HG02610 (cell line): ENCODE data around the gene PEAK1.

Experiments used
- ATAC-seq: cut with Tn5 transposase; IDR thresholded peaks from one replicate; pipeline ENCODE4 v1.9.1; 2021; ENCODE audit warnings: mild to moderate bottlenecking, moderate library complexity; ENCODE audit not compliant: unreplicated experiment

PEAK1 gene

DNA sequence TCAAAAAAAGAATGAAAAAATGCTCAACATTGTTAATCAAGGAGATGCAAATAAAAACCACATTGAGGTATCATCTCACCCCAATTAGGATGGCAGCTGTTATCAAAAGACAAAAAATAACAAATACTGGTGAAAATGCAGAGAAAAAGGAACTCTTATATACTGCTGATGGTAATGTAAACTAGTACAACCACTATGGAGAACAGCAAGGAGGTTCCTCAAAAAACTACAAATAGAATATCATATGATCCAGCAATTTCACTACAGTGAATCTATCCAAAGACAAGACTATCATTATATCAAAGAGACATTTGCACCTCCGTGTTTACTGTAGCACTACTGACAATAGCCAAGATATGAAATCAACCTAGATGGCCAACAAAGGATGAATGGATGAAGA lies 58.4 kb downstream of the PEAK1 start:
- ATAC-seq = no peak

DNA sequence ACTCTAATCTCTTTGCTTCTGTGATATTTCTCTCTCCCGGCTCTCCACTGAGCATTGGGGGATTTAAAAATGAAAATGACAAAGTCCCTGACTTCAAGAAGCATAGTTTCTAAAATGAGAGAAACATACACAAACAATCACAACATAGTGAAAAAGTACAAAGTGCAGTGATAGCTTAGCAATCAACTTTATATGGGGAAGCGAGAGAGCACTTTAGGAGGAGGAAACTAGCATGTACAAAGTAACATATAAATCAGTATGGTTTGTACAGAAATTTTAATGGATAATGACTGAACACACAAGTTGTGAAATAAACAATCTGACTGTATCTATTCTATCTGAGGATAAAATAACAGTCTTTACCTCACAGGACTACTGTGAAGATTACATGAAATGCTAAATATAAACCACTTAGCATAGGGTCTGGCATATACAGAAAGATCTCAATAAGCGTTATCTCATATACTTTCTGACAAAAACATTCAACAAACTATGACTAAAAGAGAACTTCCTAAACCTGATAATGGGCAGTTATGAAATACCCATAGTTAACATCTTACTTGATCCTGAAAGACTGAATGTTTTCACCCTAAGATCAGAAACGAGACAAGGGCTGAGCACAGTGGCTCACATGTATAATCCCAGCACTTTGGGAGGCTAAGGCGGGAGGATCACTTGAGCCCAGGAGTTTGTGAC lies 61.2 kb downstream of the PEAK1 start:
- no peak for ATAC-seq

DNA sequence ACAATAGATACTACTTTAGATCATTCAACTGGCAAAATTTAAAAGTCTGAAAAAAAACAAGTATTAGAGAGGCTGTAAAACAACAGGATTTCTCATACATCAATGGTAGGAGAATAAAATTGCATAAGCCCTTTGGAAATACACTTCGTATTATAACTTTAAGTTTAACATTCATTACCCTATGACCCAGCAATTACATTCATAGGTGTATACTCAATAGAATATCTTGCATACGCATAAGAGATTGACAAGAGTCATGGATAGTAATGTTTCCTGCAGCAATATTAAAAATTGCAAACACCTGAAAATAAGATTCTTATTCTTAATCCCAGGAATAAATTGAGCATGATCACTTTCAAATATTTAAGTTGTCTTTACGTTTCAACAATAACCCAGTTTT lies 63.6 kb downstream of the PEAK1 start:
- ATAC-seq = no peak

- no peak for ATAC-seq
These were observed 64.6 kb downstream of the PEAK1 start for GRCh38 chr15:77355321-77355720.

DNA sequence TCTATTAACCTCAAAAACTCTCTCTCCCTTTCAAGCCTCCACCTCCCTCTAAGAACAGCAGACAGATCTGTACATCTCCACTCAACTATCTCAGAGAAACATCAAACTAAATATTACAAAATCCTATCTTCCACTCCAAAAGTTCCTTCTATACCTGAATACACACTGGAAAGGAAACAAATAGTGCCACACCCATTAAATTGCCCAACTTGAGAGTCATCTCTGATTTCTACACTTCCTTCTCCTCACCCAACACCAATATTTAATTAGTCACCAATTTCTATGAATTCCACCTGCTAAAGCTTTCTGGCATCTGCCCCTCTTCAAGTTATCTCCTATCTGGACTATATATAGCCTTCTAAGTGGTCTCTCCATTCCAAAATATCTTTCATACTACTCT lies 65.8 kb downstream of the PEAK1 start:
- no peak for ATAC-seq

GRCh38 chr15:77352887-77353286 lies 67.0 kb downstream of the PEAK1 start:
- no peak for ATAC-seq

DNA sequence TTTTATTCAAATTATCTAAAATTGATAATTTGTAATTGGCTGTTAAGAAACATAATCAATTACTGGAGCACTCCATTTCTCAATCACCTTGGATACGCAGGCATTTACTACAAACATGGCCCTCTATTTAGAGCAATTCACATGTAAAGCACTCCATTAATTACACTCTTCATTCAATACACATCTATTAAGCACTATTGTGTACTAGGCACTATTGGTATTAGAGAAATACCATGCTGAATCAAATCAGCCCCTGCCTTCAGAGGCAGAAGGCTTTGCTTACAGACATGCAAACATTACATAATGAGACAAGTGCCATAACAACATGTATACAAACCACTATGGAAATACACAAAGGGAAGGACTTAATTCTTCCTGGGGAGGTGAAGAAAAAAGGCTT lies 69.1 kb downstream of the PEAK1 start:
- ATAC-seq = no peak

DNA sequence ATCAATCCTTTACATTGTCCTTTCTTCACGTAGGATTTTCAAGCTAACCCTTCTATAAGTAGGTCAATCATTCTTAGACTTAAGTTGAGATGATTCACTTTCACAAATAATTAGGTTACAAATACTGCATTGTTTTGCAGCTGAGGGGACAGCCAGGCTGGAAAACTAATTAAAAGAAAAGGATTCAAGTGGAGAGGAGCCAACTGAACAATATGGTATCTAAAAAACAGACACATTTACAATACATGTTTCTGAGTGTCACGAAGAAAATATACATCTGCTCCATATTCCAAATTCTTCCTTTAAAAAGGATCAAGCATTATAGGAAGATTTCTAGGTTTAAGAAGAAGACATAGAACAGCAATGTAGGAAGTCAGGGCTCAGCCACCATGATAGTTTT lies 70.2 kb downstream of the PEAK1 start:
- no peak for ATAC-seq

DNA sequence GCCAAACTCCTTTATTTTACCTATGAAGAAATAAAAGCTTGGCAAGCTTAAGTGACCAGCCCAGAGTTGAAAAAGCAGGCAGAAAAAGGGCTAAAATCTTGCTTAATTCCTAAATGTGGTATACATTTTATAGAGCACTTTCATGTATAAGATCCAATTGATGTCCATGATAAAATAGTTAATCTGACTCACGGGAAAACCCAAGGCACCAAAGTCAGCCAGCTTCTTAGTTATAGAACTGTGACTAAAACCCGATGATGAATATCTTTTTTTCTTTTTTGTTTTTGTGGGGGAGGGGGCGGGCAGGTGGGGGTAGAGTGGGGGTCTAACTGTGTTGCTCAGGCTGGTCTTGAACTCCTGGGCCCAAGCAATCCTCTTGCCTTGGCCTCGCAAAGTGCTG lies 71.4 kb downstream of the PEAK1 start:
- no peak for ATAC-seq

DNA sequence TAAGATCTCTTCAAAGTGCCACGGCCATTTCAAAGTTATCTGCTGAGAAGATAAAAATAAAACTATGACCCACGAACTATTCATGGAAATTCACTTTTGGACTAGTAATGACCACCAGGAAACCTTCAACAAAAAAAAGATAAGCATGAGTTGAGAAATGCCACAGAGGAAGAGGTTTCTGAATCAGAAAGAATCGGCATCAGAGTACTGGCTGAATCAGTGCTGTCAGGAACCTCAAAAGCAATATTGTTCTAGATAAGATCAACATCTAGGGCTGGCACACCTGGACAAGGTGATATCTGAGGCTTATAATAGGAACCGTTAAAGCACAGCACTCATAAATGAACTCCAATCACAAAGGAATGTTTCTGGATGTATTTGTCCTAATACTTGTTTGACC lies 72.7 kb downstream of the PEAK1 start:
- no peak for ATAC-seq

DNA sequence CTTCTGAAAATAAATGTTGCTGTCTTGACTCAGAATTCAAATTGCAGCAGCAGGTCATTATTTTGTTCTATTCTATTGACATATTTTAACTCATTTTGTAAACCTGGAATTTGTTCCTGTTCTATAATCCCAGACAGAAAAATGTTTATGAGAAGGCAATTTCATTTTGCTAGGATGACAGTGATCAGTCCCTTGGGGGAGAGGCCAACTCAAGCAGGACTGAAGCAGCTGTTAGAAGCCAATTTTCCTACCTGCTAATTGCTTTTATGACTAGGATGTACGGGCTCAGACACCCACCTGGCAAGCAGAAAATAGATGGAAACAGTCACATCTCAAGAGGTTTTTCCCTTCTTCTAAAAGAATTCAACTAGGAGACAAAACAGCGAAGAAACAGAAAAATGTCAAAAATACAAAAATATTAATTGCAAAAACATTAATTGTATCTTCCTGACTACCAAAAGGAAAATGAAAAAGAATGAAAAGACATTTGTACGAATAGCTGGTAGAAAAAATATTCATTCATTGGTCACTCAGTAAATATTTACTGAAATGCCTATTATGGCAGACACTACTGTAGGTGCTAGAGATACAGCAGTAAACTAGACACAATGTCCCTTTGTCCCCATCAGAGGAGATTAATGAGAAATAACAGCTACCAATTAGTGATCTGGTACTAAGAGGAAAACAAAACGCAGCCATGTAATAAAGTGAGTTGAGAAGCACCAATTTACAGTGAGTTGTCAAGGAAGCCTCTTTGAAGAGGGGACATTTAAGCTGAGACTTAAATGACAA lies 73.5 kb downstream of the PEAK1 start:
- ATAC-seq = no peak

- no peak for ATAC-seq
These were observed 77.1 kb downstream of the PEAK1 start for GRCh38 chr15:77342807-77343206.

GRCh38 chr15:77340245-77340644 lies 79.7 kb downstream of the PEAK1 start:
- ATAC-seq = no peak

DNA sequence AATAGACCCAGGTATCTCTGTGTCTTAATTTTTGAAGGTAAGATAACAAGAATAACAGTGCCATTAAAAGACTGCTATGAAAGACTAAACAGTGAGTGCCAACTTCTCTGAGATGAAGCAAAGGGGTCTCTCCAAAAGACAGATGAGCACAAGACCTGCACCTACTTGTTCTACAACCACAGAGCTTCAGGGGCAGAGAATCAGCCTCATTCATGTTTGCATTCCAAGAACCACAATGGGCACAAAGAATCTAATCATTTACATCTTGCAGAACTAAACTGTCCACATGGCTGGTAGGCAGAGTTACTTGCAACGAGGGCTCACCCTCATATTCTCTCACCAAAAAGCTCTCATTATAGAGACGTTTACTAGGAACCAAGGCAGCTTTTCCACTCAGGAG lies 83.9 kb downstream of the PEAK1 start:
- ATAC-seq = no peak

DNA sequence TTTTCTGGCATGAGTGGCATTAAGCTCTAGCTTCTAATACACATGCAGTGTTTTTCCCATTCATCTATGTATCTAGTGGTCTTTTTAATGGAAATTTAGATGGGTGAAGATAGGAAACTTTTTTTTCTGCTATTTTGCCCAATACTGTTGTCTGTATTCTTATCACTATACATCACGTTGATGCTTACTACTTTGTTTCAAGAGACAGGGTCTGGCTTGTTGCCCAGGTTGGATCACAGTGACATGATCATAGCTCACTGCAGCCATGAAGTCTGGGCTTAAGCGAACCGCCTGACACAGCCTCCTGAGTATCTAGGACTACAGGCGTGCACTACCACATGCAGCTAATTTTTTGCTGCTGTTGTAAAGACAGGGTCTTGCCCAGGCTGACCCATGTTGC lies 84.6 kb downstream of the PEAK1 start:
- no peak for ATAC-seq

DNA sequence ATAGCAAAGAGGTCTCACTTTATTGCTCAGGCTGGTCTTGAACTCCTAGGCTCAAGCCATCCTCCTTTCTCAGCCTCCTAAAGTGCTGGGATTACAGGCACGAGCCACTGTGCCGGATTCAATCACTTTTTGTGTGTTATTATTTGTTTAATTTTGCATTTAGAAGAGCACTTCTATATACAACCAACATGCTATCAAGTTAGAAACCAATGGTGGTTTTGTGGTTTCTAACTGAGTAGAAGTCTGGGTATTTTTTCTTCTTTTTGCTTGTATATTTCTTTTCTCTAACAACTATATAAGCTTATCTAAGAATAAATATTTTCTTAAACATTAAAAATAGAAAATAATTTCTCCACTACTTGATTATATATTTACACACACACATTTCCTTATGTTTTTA lies 86.7 kb downstream of the PEAK1 start:
- ATAC-seq = no peak

GRCh38 chr15:77329202-77329601 lies 90.7 kb downstream of the PEAK1 start:
- ATAC-seq = no peak

DNA sequence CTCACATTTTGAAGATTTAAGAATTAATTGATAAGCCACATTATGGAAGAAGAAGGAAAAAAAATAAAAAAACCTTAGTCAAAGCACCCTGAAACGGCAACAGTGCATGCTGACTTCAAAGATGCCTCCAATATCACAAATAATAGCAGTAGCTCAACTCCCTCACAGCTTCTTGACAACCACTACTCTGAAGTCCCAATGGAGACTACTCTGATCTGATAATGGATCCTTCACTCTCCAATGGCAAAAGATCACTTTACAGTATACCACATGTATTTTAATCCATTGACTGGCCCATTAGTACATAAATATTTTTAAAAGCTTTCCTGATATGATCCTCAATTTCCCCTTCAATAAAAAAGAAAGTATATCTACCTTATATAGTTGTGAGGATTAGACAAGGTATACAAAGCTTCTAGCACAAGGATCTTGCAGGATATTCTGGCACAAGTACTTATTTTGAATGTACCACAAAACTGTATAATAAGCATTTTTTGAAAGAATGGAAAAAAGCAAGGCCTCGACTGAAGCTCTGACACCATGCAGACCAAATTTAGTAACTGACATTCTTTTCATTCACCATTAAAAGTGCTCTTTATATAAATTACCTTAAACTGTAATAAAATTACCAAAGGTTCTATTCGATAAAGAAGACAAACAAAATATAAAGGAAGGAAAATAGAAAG lies 91.9 kb downstream of the PEAK1 start:
- ATAC-seq = no peak

- no peak for ATAC-seq
These were observed 92.7 kb downstream of the PEAK1 start for GRCh38 chr15:77327168-77327567.

- ATAC-seq = no peak
These were observed 93.5 kb downstream of the PEAK1 start for GRCh38 chr15:77326366-77326765.

- ATAC-seq = no peak
These were observed 107.4 kb downstream of the PEAK1 start for GRCh38 chr15:77312523-77312922.
